GM12878 (cell line): Measurements from ENCODE around the gene TGM6. TPM values are rescaled to one million over a fixed set of nuclear protein-coding genes. Genes with fewer than 3 reads are reported as not detected.

ENCODE experiments used
- ATAC-seq: fragments of 200-7000 bp; cut with Tn5 transposase; 3 replicates; pipeline ENCODE4 v1.9.1; 2020; ENCODE audit warnings: mild to moderate bottlenecking, moderate library complexity
- BruUV-seq: library from RNA; stranded (reverse); fragments of 400-500 nt; replicated peaks from 2 replicates; lab custom pipeline; 2021; lab: Mats Ljungman, UMichigan
- CTCF ChIA-PET: fragments of 300-600 bp; sonication (Branson Sonifier 250); formaldehyde crosslinking; extraction: SDS; loops from one replicate; lab custom pipeline; 2021; ENCODE audit warnings: inconsistent platforms; lab: Yijun Ruan, JAX
- POLR2A ChIA-PET: fragments of 350-600 bp; formaldehyde crosslinking; extraction: SDS; loops from one replicate; lab custom pipeline; 2021; ENCODE audit warnings: inconsistent platforms; lab: Charles Lee
- RAD21 ChIA-PET: fragments of 300-600 bp; sonication (Branson Sonifier 250); formaldehyde crosslinking; loops from one replicate; lab custom pipeline; 2023; ENCODE audit warnings: antibody characterized with exemption; ENCODE audit not compliant: unreplicated experiment; lab: Charles Lee
- SMC1A ChIA-PET: fragments of 300-600 bp; sonication (Branson Sonifier 250); formaldehyde crosslinking; loops from one replicate; lab custom pipeline; 2023; ENCODE audit not compliant: unreplicated experiment, uncharacterized antibody; lab: Charles Lee
- DNase-seq: peaks from one replicate; pipeline ENCODE4 v3.0.0-alpha.2; 2011; ENCODE audit warnings: low read depth, low spot score
- FAIRE-seq: peaks from 3 replicates; lab custom pipeline; 2011; peaks lifted over from hg19 to GRCh38; lab: Jason Lieb, UNC
- H2AFZ ChIP-seq: 2 replicates; pipeline ENCODE4 v1.6.0; 2011; ENCODE audit warnings: low read depth, low read length, control low read depth; ENCODE audit not compliant: control insufficient read depth
- H3K27ac ChIP-seq: 2 replicates; pipeline ENCODE4 v1.5.1; 2011; ENCODE audit warnings: control low read depth; ENCODE audit not compliant: control insufficient read depth, insufficient read depth
- H3K27me3 ChIP-seq, 2 experiments: replicated peaks in 1 of 2; 2 replicates each; pipeline versions ENCODE4 v1.6.0 to v1.6.1; 2011; ENCODE audit warnings: low read length in 1 of 2; ENCODE audit not compliant: control insufficient read depth in 2 of 2, insufficient read depth in 2 of 2
- H3K36me3 ChIP-seq, 2 experiments: 2 replicates each; pipeline ENCODE4 v1.5.1; 2011; ENCODE audit warnings: low read length in 1 of 2; ENCODE audit not compliant: control insufficient read depth in 2 of 2, insufficient read depth in 2 of 2
- H3K4me1 ChIP-seq: 2 replicates; pipeline ENCODE4 v1.6.1; 2011; ENCODE audit warnings: mild to moderate bottlenecking, low read length, moderate library complexity, mixed read lengths; ENCODE audit not compliant: control insufficient read depth, insufficient read depth
- H3K4me2 ChIP-seq: 2 replicates; pipeline ENCODE4 v1.6.0; 2011; ENCODE audit warnings: control low read depth; ENCODE audit not compliant: control insufficient read depth, insufficient read depth
- H3K4me3 ChIP-seq: fragments of 200-600 bp; sonication (generic); 2 replicates; pipeline ENCODE4 v1.5.1; 2016
- H3K79me2 ChIP-seq: 2 replicates; pipeline ENCODE4 v1.6.0; 2011; ENCODE audit warnings: low read length; ENCODE audit not compliant: control insufficient read depth, insufficient read depth
- H3K9ac ChIP-seq: 2 replicates; pipeline ENCODE4 v1.8.0; 2011; ENCODE audit warnings: low read length, control low read depth, mixed read lengths; ENCODE audit not compliant: control insufficient read depth, insufficient read depth
- H3K9me3 ChIP-seq: replicated peaks from 3 replicates; pipeline ENCODE4 v1.5.1; 2011; ENCODE audit warnings: mild to moderate bottlenecking, low read length; ENCODE audit not compliant: control insufficient read depth, insufficient read depth
- H4K20me1 ChIP-seq: 2 replicates; pipeline ENCODE4 v1.6.0; 2011; ENCODE audit not compliant: control insufficient read depth, insufficient read depth
- ATF7 ChIP-seq: fragments of 450-650 bp; IDR thresholded peaks from 2 replicates; pipeline ENCODE4 v1.6.1; 2016; ENCODE audit warnings: low read depth, mild to moderate bottlenecking
- CBX3 ChIP-seq: fragments of 200-600 bp; sonication (generic); IDR thresholded peaks from 2 replicates; pipeline ENCODE4 v1.6.1; 2016; ENCODE audit warnings: low read depth, borderline replicate concordance
- JUND ChIP-seq: IDR thresholded peaks from 2 replicates; pipeline ENCODE4 v1.6.1; 2012; ENCODE audit warnings: low read depth, mild to moderate bottlenecking, low read length, improper control_type of control experiment, moderate library complexity
- MYB ChIP-seq: fragments of 150-350 bp; IDR thresholded peaks from 2 replicates; pipeline ENCODE4 v1.6.1; 2014; ENCODE audit warnings: mild to moderate bottlenecking, low read depth, low read length, borderline replicate concordance
- NRF1 ChIP-seq: conservative IDR thresholded peaks from 2 replicates; pipeline ENCODE4 v1.6.1; 2011; ENCODE audit warnings: mild to moderate bottlenecking, low read depth, low read length, improper control_type of control experiment
- PML ChIP-seq: IDR thresholded peaks from 2 replicates; pipeline ENCODE4 v1.6.1; 2012; ENCODE audit warnings: low read length, inconsistent platforms
- whole genome bisulfite sequencing: methylation state at CpG from one replicate; pipeline ENCODE4 v1.1.6; 2016; ENCODE audit warnings: low lambda C conversion rate; ENCODE audit not compliant: insufficient replicate concordance, insufficient coverage; ENCODE audit errors: missing lambda C conversion rate; 5-methylcytosine and 5-hydroxymethylcytosine counted together
- in situ Hi-C: fragments of 300-500 bp; cut with MboI; formaldehyde crosslinking; loops from 9 replicates; pipeline ENCODE4 v1.14.3; 2018; ENCODE audit warnings: mixed read lengths
- intact Hi-C: fragments of 100-400 bp; cut with micrococcal nuclease; formaldehyde crosslinking; loops from one replicate; pipeline ENCODE4 v1.14.2; 2022; ENCODE audit not compliant: unreplicated experiment
- polyA plus RNA-seq, 11 experiments: library from polyadenylated mRNA; depleted of rRNA in 4 of 11; unstranded in 6 of 11; stranded (reverse) in 5 of 11; fragments of >200 nt; fragmentation: Nextera tagmentation in 4 of 11; fragmentation: Illumina TruSeq in 1 of 11; extraction: Ambion mirVana in 4 of 11; extraction: Trizol in 1 of 11; gene quantifications; 1 replicate in 1 of 11; 2 replicates in 10 of 11; pipeline versions ENCODE4 v1.2.1 to v1.2.3, GENCODE V29; 2011 to 2016; ENCODE audit warnings: inconsistent platforms in 2 of 11, missing spikeins in 2 of 11, low read depth in 1 of 11
- total RNA-seq, 4 experiments: library from RNA; depleted of rRNA in 3 of 4; stranded (reverse); fragments of >200 nt in 3 of 4; fragmentation: Illumina TruSeq in 1 of 4; extraction: Trizol in 1 of 4; gene quantifications; 2 replicates each; pipeline versions ENCODE4 v1.2.1 to v1.2.3, GENCODE V29; 2013 to 2021
- TF ChIP-seq, protein P1 (sequence below): fragments of 450-650 bp; IDR thresholded peaks from 2 replicates; pipeline ENCODE4 v1.6.1; 2017; ENCODE audit warnings: mild to moderate bottlenecking, low read depth, inconsistent platforms; ENCODE audit not compliant: poor library complexity, severe bottlenecking
- TF ChIP-seq, protein P2 (sequence below): fragments of 450-650 bp; IDR thresholded peaks from 2 replicates; pipeline ENCODE4 v1.6.1; 2018; ENCODE audit warnings: mild to moderate bottlenecking, low read depth, moderate library complexity; ENCODE audit not compliant: partially characterized antibody
- TF ChIP-seq, protein P3 (sequence below): fragments of 150-350 bp; IDR thresholded peaks from 2 replicates; pipeline ENCODE4 v1.6.1; 2014; ENCODE audit warnings: mild to moderate bottlenecking, low read depth, low read length
- TF ChIP-seq, protein P4 (sequence below): fragments of 450-650 bp; IDR thresholded peaks from 2 replicates; pipeline ENCODE4 v1.6.1; 2017; ENCODE audit warnings: mild to moderate bottlenecking, moderate library complexity

Gene TGM6
- total and polyA plus RNA-seq, 10 of the 15 experiments (the other 5 are each of a cell fraction or from before 2014, with no cell fraction given), result not detected

DNA sequence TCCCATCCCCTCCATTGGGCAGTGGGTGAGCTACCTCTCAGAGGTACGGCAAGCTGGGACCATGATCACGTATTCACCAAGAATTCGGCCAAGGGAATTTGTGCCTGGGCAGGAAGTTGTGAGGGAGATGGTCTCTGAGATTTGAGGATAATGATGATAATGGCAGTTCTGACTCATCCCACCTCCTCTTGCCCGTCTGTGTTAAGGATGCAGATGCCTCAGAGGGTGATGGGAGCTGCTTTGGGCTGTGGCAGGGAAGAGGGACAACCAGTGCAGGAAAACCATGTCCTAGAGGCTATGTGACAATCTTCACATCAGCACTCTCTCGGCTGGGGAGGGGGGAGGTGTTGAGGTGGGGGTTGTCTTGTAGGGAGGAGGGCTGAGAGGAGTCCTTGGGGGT, 4.3 kb downstream of the TGM6 start (continued):
- TF ChIP-seq, protein P1, sequence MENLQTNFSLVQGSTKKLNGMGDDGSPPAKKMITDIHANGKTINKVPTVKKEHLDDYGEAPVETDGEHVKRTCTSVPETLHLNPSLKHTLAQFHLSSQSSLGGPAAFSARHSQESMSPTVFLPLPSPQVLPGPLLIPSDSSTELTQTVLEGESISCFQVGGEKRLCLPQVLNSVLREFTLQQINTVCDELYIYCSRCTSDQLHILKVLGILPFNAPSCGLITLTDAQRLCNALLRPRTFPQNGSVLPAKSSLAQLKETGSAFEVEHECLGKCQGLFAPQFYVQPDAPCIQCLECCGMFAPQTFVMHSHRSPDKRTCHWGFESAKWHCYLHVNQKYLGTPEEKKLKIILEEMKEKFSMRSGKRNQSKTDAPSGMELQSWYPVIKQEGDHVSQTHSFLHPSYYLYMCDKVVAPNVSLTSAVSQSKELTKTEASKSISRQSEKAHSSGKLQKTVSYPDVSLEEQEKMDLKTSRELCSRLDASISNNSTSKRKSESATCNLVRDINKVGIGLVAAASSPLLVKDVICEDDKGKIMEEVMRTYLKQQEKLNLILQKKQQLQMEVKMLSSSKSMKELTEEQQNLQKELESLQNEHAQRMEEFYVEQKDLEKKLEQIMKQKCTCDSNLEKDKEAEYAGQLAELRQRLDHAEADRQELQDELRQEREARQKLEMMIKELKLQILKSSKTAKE, result no peak
- TF ChIP-seq, protein P2, sequence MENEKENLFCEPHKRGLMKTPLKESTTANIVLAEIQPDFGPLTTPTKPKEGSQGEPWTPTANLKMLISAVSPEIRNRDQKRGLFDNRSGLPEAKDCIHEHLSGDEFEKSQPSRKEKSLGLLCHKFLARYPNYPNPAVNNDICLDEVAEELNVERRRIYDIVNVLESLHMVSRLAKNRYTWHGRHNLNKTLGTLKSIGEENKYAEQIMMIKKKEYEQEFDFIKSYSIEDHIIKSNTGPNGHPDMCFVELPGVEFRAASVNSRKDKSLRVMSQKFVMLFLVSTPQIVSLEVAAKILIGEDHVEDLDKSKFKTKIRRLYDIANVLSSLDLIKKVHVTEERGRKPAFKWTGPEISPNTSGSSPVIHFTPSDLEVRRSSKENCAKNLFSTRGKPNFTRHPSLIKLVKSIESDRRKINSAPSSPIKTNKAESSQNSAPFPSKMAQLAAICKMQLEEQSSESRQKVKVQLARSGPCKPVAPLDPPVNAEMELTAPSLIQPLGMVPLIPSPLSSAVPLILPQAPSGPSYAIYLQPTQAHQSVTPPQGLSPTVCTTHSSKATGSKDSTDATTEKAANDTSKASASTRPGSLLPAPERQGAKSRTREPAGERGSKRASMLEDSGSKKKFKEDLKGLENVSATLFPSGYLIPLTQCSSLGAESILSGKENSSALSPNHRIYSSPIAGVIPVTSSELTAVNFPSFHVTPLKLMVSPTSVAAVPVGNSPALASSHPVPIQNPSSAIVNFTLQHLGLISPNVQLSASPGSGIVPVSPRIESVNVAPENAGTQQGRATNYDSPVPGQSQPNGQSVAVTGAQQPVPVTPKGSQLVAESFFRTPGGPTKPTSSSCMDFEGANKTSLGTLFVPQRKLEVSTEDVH, result no peak
- TF ChIP-seq NRF1, result no peak
- TF ChIP-seq, protein P3, sequence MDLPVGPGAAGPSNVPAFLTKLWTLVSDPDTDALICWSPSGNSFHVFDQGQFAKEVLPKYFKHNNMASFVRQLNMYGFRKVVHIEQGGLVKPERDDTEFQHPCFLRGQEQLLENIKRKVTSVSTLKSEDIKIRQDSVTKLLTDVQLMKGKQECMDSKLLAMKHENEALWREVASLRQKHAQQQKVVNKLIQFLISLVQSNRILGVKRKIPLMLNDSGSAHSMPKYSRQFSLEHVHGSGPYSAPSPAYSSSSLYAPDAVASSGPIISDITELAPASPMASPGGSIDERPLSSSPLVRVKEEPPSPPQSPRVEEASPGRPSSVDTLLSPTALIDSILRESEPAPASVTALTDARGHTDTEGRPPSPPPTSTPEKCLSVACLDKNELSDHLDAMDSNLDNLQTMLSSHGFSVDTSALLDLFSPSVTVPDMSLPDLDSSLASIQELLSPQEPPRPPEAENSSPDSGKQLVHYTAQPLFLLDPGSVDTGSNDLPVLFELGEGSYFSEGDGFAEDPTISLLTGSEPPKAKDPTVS, result no peak
- TF ChIP-seq, all 136 proteins: peak for 0

DNA sequence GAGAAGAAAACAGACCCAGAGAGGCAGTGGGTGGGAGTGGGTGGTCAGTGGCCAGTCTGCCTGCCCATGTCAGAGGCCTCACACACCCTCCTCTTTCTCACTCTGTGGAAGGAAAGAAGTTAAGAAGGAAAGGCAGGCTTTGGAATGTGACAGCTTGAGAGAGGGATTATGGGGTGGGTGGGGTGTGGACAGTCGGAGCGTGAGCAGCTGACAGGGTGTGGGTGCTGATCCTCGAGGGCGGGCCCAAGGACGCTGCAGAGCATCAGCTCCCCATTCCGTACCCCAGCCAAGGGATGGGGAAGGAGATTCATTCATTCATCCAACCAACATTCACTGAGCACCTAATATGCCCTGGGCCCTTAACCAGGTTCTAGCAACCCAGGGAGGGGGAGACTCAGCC, 4.8 kb downstream of the TGM6 start:
- DNase-seq (no peak), FAIRE-seq (no peak), ATAC-seq (no peak)
- ChIA-PET CTCF (interaction anchor here (1.2 kb wide), 1 partner anchor 66 kb away, joined by 3 read pairs; no protein-coding TSS in a partner anchor), RAD21 (no interaction called here), POLR2A (no interaction called here), SMC1A (no interaction called here)
- H3K4me3 ChIP-seq, result no peak overlapping the region
- no peak overlapping the region for H3K27ac ChIP-seq
- WGBS, result 55% methylated on average over 6 of the region's 6 CpGs
- no peaks in the 10 kb centered on the region for H3K79me2 ChIP-seq
- H3K9ac ChIP-seq, result no peak overlapping the region
- peaks cover 4% of the 10 kb centered on the region for H3K4me1 ChIP-seq
- intact Hi-C loops, result no loop called here
- no peaks in the 10 kb centered on the region for H4K20me1 ChIP-seq
- no peak overlapping the region for H2AFZ ChIP-seq
- H3K4me2 ChIP-seq, result no peak overlapping the region
- peaks cover 7% of the 10 kb centered on the region; the same call in 2 of the 3 replicates for H3K9me3 ChIP-seq
- no peaks in the 10 kb centered on the region for H3K36me3 ChIP-seq
- in situ Hi-C loops, result no loop called here
- H3K27me3 ChIP-seq, result no peaks in the 10 kb centered on the region
- no TSS peak for BruUV-seq
- no peak for TF ChIP-seq CBX3
- TF ChIP-seq JUND, result no peak
- no peak for TF ChIP-seq PML
- TF ChIP-seq, protein P4, sequence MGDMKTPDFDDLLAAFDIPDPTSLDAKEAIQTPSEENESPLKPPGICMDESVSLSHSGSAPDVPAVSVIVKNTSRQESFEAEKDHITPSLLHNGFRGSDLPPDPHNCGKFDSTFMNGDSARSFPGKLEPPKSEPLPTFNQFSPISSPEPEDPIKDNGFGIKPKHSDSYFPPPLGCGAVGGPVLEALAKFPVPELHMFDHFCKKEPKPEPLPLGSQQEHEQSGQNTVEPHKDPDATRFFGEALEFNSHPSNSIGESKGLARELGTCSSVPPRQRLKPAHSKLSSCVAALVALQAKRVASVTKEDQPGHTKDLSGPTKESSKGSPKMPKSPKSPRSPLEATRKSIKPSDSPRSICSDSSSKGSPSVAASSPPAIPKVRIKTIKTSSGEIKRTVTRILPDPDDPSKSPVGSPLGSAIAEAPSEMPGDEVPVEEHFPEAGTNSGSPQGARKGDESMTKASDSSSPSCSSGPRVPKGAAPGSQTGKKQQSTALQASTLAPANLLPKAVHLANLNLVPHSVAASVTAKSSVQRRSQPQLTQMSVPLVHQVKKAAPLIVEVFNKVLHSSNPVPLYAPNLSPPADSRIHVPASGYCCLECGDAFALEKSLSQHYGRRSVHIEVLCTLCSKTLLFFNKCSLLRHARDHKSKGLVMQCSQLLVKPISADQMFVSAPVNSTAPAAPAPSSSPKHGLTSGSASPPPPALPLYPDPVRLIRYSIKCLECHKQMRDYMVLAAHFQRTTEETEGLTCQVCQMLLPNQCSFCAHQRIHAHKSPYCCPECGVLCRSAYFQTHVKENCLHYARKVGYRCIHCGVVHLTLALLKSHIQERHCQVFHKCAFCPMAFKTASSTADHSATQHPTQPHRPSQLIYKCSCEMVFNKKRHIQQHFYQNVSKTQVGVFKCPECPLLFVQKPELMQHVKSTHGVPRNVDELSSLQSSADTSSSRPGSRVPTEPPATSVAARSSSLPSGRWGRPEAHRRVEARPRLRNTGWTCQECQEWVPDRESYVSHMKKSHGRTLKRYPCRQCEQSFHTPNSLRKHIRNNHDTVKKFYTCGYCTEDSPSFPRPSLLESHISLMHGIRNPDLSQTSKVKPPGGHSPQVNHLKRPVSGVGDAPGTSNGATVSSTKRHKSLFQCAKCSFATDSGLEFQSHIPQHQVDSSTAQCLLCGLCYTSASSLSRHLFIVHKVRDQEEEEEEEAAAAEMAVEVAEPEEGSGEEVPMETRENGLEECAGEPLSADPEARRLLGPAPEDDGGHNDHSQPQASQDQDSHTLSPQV, result no peak
- TF ChIP-seq MYB, result no peak
- TF ChIP-seq ATF7, result no peak
